GM12878 (cell line): ENCODE results near the gene TRANK1. TPM values are rescaled to one million over a fixed set of nuclear protein-coding genes. Genes with fewer than 3 reads are reported as not detected.

Source experiments
- ATAC-seq: fragments of 200-7000 bp; cut with Tn5 transposase; 3 replicates; pipeline ENCODE4 v1.9.1; 2020; ENCODE audit warnings: mild to moderate bottlenecking, moderate library complexity
- BruUV-seq: library from RNA; stranded (reverse); fragments of 400-500 nt; replicated peaks from 2 replicates; lab custom pipeline; 2021; lab: Mats Ljungman, UMichigan
- CTCF ChIA-PET: fragments of 300-600 bp; sonication (Branson Sonifier 250); formaldehyde crosslinking; extraction: SDS; loops from one replicate; lab custom pipeline; 2021; ENCODE audit warnings: inconsistent platforms; lab: Yijun Ruan, JAX
- POLR2A ChIA-PET: fragments of 350-600 bp; formaldehyde crosslinking; extraction: SDS; loops from one replicate; lab custom pipeline; 2021; ENCODE audit warnings: inconsistent platforms; lab: Charles Lee
- RAD21 ChIA-PET: fragments of 300-600 bp; sonication (Branson Sonifier 250); formaldehyde crosslinking; loops from one replicate; lab custom pipeline; 2023; ENCODE audit warnings: antibody characterized with exemption; ENCODE audit not compliant: unreplicated experiment; lab: Charles Lee
- SMC1A ChIA-PET: fragments of 300-600 bp; sonication (Branson Sonifier 250); formaldehyde crosslinking; loops from one replicate; lab custom pipeline; 2023; ENCODE audit not compliant: unreplicated experiment, uncharacterized antibody; lab: Charles Lee
- DNase-seq: peaks from one replicate; pipeline ENCODE4 v3.0.0-alpha.2; 2011; ENCODE audit warnings: low read depth, low spot score
- FAIRE-seq: peaks from 3 replicates; lab custom pipeline; 2011; peaks lifted over from hg19 to GRCh38; lab: Jason Lieb, UNC
- H2AFZ ChIP-seq: 2 replicates; pipeline ENCODE4 v1.6.0; 2011; ENCODE audit warnings: low read depth, low read length, control low read depth; ENCODE audit not compliant: control insufficient read depth
- H3K27ac ChIP-seq: 2 replicates; pipeline ENCODE4 v1.5.1; 2011; ENCODE audit warnings: control low read depth; ENCODE audit not compliant: control insufficient read depth, insufficient read depth
- H3K27me3 ChIP-seq, 2 experiments: replicated peaks in 1 of 2; 2 replicates each; pipeline versions ENCODE4 v1.6.0 to v1.6.1; 2011; ENCODE audit warnings: low read length in 1 of 2; ENCODE audit not compliant: control insufficient read depth in 2 of 2, insufficient read depth in 2 of 2
- H3K36me3 ChIP-seq, 2 experiments: 2 replicates each; pipeline ENCODE4 v1.5.1; 2011; ENCODE audit warnings: low read length in 1 of 2; ENCODE audit not compliant: control insufficient read depth in 2 of 2, insufficient read depth in 2 of 2
- H3K4me1 ChIP-seq: 2 replicates; pipeline ENCODE4 v1.6.1; 2011; ENCODE audit warnings: mild to moderate bottlenecking, low read length, moderate library complexity, mixed read lengths; ENCODE audit not compliant: control insufficient read depth, insufficient read depth
- H3K4me2 ChIP-seq: 2 replicates; pipeline ENCODE4 v1.6.0; 2011; ENCODE audit warnings: control low read depth; ENCODE audit not compliant: control insufficient read depth, insufficient read depth
- H3K4me3 ChIP-seq: fragments of 200-600 bp; sonication (generic); 2 replicates; pipeline ENCODE4 v1.5.1; 2016
- H3K79me2 ChIP-seq: 2 replicates; pipeline ENCODE4 v1.6.0; 2011; ENCODE audit warnings: low read length; ENCODE audit not compliant: control insufficient read depth, insufficient read depth
- H3K9ac ChIP-seq: 2 replicates; pipeline ENCODE4 v1.8.0; 2011; ENCODE audit warnings: low read length, control low read depth, mixed read lengths; ENCODE audit not compliant: control insufficient read depth, insufficient read depth
- H3K9me3 ChIP-seq: replicated peaks from 3 replicates; pipeline ENCODE4 v1.5.1; 2011; ENCODE audit warnings: mild to moderate bottlenecking, low read length; ENCODE audit not compliant: control insufficient read depth, insufficient read depth
- H4K20me1 ChIP-seq: 2 replicates; pipeline ENCODE4 v1.6.0; 2011; ENCODE audit not compliant: control insufficient read depth, insufficient read depth
- BCL11A ChIP-seq: IDR thresholded peaks from 2 replicates; pipeline ENCODE4 v1.6.1; 2011; ENCODE audit warnings: low read depth, low read length
- CREB1 ChIP-seq: IDR thresholded peaks from 2 replicates; pipeline ENCODE4 v1.6.1; 2012; ENCODE audit warnings: low read depth, mild to moderate bottlenecking, inconsistent platforms
- DPF2 ChIP-seq: fragments of 450-650 bp; IDR thresholded peaks from 2 replicates; pipeline ENCODE4 v1.6.1; 2017; ENCODE audit warnings: mild to moderate bottlenecking
- HDAC2 ChIP-seq: fragments of 200-600 bp; sonication (generic); IDR thresholded peaks from 2 replicates; pipeline ENCODE4 v1.6.1; 2017
- IKZF1 ChIP-seq: fragments of 450-650 bp; conservative IDR thresholded peaks from 2 replicates; pipeline ENCODE4 v1.6.1; 2017; ENCODE audit warnings: antibody characterized with exemption, mild to moderate bottlenecking
- IKZF2 ChIP-seq, 2 experiments: fragments of 450-650 bp; IDR thresholded peaks; 2 replicates each; pipeline ENCODE4 v1.6.1; 2017; ENCODE audit warnings: mild to moderate bottlenecking in 2 of 2, moderate library complexity in 2 of 2
- IRF4 ChIP-seq: IDR thresholded peaks from 2 replicates; pipeline ENCODE4 v1.6.1; 2011; ENCODE audit warnings: low read depth, low read length
- JUNB ChIP-seq: IDR thresholded peaks from 2 replicates; pipeline ENCODE4 v1.6.1; 2016; ENCODE audit warnings: antibody characterized with exemption, mild to moderate bottlenecking
- MEF2A ChIP-seq: IDR thresholded peaks from 2 replicates; pipeline ENCODE4 v1.6.1; 2011; ENCODE audit warnings: low read depth, mild to moderate bottlenecking, low read length, moderate library complexity; ENCODE audit not compliant: insufficient read depth
- MEF2B ChIP-seq: fragments of 450-650 bp; IDR thresholded peaks from 2 replicates; pipeline ENCODE4 v1.6.1; 2018; ENCODE audit warnings: mild to moderate bottlenecking, moderate library complexity; ENCODE audit not compliant: partially characterized antibody, poor library complexity, severe bottlenecking
- MTA2 ChIP-seq: fragments of 450-650 bp; IDR thresholded peaks from 2 replicates; pipeline ENCODE4 v1.6.1; 2016; ENCODE audit warnings: low read depth, mild to moderate bottlenecking, moderate library complexity
- PML ChIP-seq: IDR thresholded peaks from 2 replicates; pipeline ENCODE4 v1.6.1; 2012; ENCODE audit warnings: low read length, inconsistent platforms
- POLR2AphosphoS5 ChIP-seq: IDR thresholded peaks from 2 replicates; pipeline ENCODE4 v1.6.1; 2011; ENCODE audit warnings: mild to moderate bottlenecking, low read length, inconsistent platforms
- RBBP5 ChIP-seq: fragments of 200-600 bp; sonication (generic); conservative IDR thresholded peaks from 2 replicates; pipeline ENCODE4 v1.6.1; 2016
- STAT3 ChIP-seq: IDR thresholded peaks from 2 replicates; pipeline ENCODE4 v1.6.1; 2011; ENCODE audit warnings: low read depth, low read length, improper control_type of control experiment
- SUZ12 ChIP-seq: fragments of 200-600 bp; sonication (generic); IDR thresholded peaks from one replicate; pipeline ENCODE4 v1.6.1; 2018; ENCODE audit warnings: antibody characterized with exemption, mild to moderate bottlenecking; ENCODE audit not compliant: unreplicated experiment
- WGBS: methylation state at CpG from one replicate; pipeline ENCODE4 v1.1.6; 2016; ENCODE audit warnings: low lambda C conversion rate; ENCODE audit not compliant: insufficient replicate concordance, insufficient coverage; ENCODE audit errors: missing lambda C conversion rate; 5-methylcytosine and 5-hydroxymethylcytosine counted together
- in situ Hi-C: fragments of 300-500 bp; cut with MboI; formaldehyde crosslinking; loops from 9 replicates; pipeline ENCODE4 v1.14.3; 2018; ENCODE audit warnings: mixed read lengths
- intact Hi-C: fragments of 100-400 bp; cut with micrococcal nuclease; formaldehyde crosslinking; loops from one replicate; pipeline ENCODE4 v1.14.2; 2022; ENCODE audit not compliant: unreplicated experiment
- polyA plus RNA-seq, 11 experiments: library from polyadenylated mRNA; depleted of rRNA in 4 of 11; unstranded in 6 of 11; stranded (reverse) in 5 of 11; fragments of >200 nt; fragmentation: Nextera tagmentation in 4 of 11; fragmentation: Illumina TruSeq in 1 of 11; extraction: Ambion mirVana in 4 of 11; extraction: Trizol in 1 of 11; gene quantifications; 1 replicate in 1 of 11; 2 replicates in 10 of 11; pipeline versions ENCODE4 v1.2.1 to v1.2.3, GENCODE V29; 2011 to 2016; ENCODE audit warnings: inconsistent platforms in 2 of 11, missing spikeins in 2 of 11, low read depth in 1 of 11
- total RNA-seq, 4 experiments: library from RNA; depleted of rRNA in 3 of 4; stranded (reverse); fragments of >200 nt in 3 of 4; fragmentation: Illumina TruSeq in 1 of 4; extraction: Trizol in 1 of 4; gene quantifications; 2 replicates each; pipeline versions ENCODE4 v1.2.1 to v1.2.3, GENCODE V29; 2013 to 2021
- TF ChIP-seq, protein P1 (sequence below): IDR thresholded peaks from 2 replicates; pipeline ENCODE4 v1.6.1; 2011; ENCODE audit warnings: borderline replicate concordance, low read depth, mild to moderate bottlenecking, moderate library complexity, mixed read lengths, low read length; ENCODE audit not compliant: insufficient read depth; ENCODE audit errors: extremely low read length
- TF ChIP-seq, protein P2 (sequence below): fragments of 450-650 bp; IDR thresholded peaks from 2 replicates; pipeline ENCODE4 v1.6.1; 2017; ENCODE audit warnings: low read depth, mild to moderate bottlenecking, moderate library complexity

Gene TRANK1
- total and polyA plus RNA-seq, 10 of the 15 experiments (the other 5 are each of a cell fraction or from before 2014, with no cell fraction given), result 0.46 to 8.8 (median 1.1) TPM

- TF ChIP-seq, protein P1, sequence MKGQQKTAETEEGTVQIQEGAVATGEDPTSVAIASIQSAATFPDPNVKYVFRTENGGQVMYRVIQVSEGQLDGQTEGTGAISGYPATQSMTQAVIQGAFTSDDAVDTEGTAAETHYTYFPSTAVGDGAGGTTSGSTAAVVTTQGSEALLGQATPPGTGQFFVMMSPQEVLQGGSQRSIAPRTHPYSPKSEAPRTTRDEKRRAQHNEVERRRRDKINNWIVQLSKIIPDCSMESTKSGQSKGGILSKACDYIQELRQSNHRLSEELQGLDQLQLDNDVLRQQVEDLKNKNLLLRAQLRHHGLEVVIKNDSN, result no peak
- no peak for TF ChIP-seq PML
- no peak for TF ChIP-seq STAT3
- no peak for TF ChIP-seq CREB1
Observed at GRCh38 chr3:36895496-36896409, 49.1 kb downstream of the TRANK1 start (continued).

- Histone ChIP-seq H3K9ac (no peak overlapping the region), H3K4me2 (no peak overlapping the region), H3K4me3 (no peak overlapping the region), H3K27ac (no peak overlapping the region), H3K4me1 (peaks cover 35% of the 10 kb centered on the region), H2AFZ (no peak overlapping the region), H4K20me1 (no peaks in the 10 kb centered on the region), H3K27me3 (no peaks in the 10 kb centered on the region), H3K9me3 (no peaks in the 10 kb centered on the region; the same call in 2 of the 3 replicates), H3K79me2 (no peaks in the 10 kb centered on the region), H3K36me3 (no peaks in the 10 kb centered on the region)
- in situ Hi-C loops, result no loop called here
- TF ChIP-seq SUZ12 (no peak), MTA2 (peak; percentile 74), IRF4 (0 out of 2 replicates have a peak, but pooled peaks have one; percentile 8), MEF2A (peak; percentile 91), MEF2B (peak; percentile 93), IKZF2 (IDR thresholded peaks at IDR 0.05) (peak; percentile 43 to 52; a peak in 2 of 4 replicates), IKZF1 (peak; percentile 53), STAT3 (0 out of 2 replicates have a peak, but pooled peaks have one; percentile 19), HDAC2 (0 out of 2 replicates have a peak, but pooled peaks have one; percentile 44), RBBP5 (no peak), DPF2 (peak; percentile 41; the same call in 1 of the 2 replicates), BCL11A (peak; percentile 60; the same call in 1 of the 2 replicates), POLR2AphosphoS5 (no peak), JUNB (0 out of 2 replicates have a peak, but pooled peaks have one; percentile 17)
- TF ChIP-seq, protein P2, sequence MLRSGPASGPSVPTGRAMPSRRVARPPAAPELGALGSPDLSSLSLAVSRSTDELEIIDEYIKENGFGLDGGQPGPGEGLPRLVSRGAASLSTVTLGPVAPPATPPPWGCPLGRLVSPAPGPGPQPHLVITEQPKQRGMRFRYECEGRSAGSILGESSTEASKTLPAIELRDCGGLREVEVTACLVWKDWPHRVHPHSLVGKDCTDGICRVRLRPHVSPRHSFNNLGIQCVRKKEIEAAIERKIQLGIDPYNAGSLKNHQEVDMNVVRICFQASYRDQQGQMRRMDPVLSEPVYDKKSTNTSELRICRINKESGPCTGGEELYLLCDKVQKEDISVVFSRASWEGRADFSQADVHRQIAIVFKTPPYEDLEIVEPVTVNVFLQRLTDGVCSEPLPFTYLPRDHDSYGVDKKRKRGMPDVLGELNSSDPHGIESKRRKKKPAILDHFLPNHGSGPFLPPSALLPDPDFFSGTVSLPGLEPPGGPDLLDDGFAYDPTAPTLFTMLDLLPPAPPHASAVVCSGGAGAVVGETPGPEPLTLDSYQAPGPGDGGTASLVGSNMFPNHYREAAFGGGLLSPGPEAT, result peak; percentile 43; the same call in 1 of the 2 replicates
- no peak for FAIRE-seq
- SMC1A ChIA-PET, result interaction anchor here (0.5 to 9.7 kb wide), 6 partner anchors 12 to 318 kb away, joined by 3 to 76 read pairs (median 21); no protein-coding TSS in a partner anchor
- BruUV-seq, result no TSS peak
- CTCF ChIA-PET, result interaction anchor here (0.9 to 4.7 kb wide), 5 partner anchors 9 to 94 kb away, joined by 3 to 35 read pairs (median 5); no protein-coding TSS in a partner anchor
- intact Hi-C loops, result loop anchor here (5.0 kb wide), 1 partner anchor 97 kb away; the partner anchor contains the start of genes EPM2AIP1 and MLH1
- DNase-seq, result peak; percentile 26
- ATAC-seq, result peak; percentile 48
- RAD21 ChIA-PET, result interaction anchor here (0.6 to 3.5 kb wide), 6 partner anchors 12 to 168 kb away, joined by 3 to 21 read pairs (median 4); no protein-coding TSS in a partner anchor
- WGBS, result 0% methylated on average over 1 of the region's 1 CpG
- POLR2A ChIA-PET, result interaction anchor here (1.2 to 2.1 kb wide), 6 partner anchors 10 to 98 kb away, joined by 3 to 5 read pairs (median 4); partner anchors contain the start of genes EPM2AIP1 and MLH1
Observed at GRCh38 chr3:36894914-36895313, 49.9 kb downstream of the TRANK1 start.
